Fibroblast of skin of left quadriceps (primary cell): ENCODE data around the gene HLA-E.

Source experiments
- DNase-seq, 2 experiments: peaks; one replicate each; pipeline ENCODE4 v3.0.0-alpha.2; 2013; ENCODE audit warnings: low read depth in 2 of 2

HLA-E gene

GRCh38 chr6:30541515-30542403 lies 52.5 kb downstream of the HLA-E start:
- peak; percentile 55 to 56 for DNase-seq

- DNase-seq = no peak
Measured at GRCh38 chr6:30542404-30542725, 53.1 kb downstream of the HLA-E start.

GRCh38 chr6:30542915-30543314 lies 53.6 kb downstream of the HLA-E start:
- DNase-seq = no peak
